CD4-positive, alpha-beta T cell treated with Interleukin-6 for 4 hours (primary cell): Measurements from ENCODE around the gene UBE2I.

Experiments
- DNase-seq: peaks from one replicate; pipeline ENCODE4 v3.0.0-alpha.2; 2020; ENCODE audit warnings: mixed read lengths

The UBE2I gene

GRCh38 chr16:1364510-1364909 lies 55.1 kb downstream of the UBE2I start:
- no peak for DNase-seq

GRCh38 chr16:1366060-1366711 lies 56.8 kb downstream of the UBE2I start:
- no peak for DNase-seq

- no peak for DNase-seq
Measured at GRCh38 chr16:1366712-1367299, 57.4 kb downstream of the UBE2I start.

GRCh38 chr16:1367486-1368174 lies 58.2 kb downstream of the UBE2I start:
- no peak for DNase-seq

GRCh38 chr16:1371054-1371978 lies 61.9 kb downstream of the UBE2I start:
- no peak for DNase-seq

GRCh38 chr16:1372292-1372950 lies 63.0 kb downstream of the UBE2I start:
- no peak for DNase-seq

GRCh38 chr16:1374418-1375297 lies 65.2 kb downstream of the UBE2I start:
- no peak for DNase-seq

GRCh38 chr16:1375298-1375640 lies 65.8 kb downstream of the UBE2I start:
- DNase-seq: no peak

- DNase-seq: no peak
Measured at GRCh38 chr16:1375741-1376410, 66.4 kb downstream of the UBE2I start.
